HG03432 (cell line): Measurements from ENCODE around the gene GPRC5A.

Experiments used
- ATAC-seq: cut with Tn5 transposase; IDR thresholded peaks from one replicate; pipeline ENCODE4 v1.9.1; 2021; ENCODE audit warnings: mild to moderate bottlenecking, moderate library complexity; ENCODE audit not compliant: unreplicated experiment

GPRC5A gene

GRCh38 chr12:12909228-12909994 is 18.0 kb downstream of the GPRC5A start:
- peak; percentile 60 for ATAC-seq

GRCh38 chr12:12909995-12910420 is 18.6 kb downstream of the GPRC5A start:
- ATAC-seq: no peak

GRCh38 chr12:12912711-12913110 is 21.3 kb downstream of the GPRC5A start:
- no peak for ATAC-seq

- no peak for ATAC-seq
These were observed 24.3 kb downstream of the GPRC5A start for GRCh38 chr12:12915656-12916055.

DNA sequence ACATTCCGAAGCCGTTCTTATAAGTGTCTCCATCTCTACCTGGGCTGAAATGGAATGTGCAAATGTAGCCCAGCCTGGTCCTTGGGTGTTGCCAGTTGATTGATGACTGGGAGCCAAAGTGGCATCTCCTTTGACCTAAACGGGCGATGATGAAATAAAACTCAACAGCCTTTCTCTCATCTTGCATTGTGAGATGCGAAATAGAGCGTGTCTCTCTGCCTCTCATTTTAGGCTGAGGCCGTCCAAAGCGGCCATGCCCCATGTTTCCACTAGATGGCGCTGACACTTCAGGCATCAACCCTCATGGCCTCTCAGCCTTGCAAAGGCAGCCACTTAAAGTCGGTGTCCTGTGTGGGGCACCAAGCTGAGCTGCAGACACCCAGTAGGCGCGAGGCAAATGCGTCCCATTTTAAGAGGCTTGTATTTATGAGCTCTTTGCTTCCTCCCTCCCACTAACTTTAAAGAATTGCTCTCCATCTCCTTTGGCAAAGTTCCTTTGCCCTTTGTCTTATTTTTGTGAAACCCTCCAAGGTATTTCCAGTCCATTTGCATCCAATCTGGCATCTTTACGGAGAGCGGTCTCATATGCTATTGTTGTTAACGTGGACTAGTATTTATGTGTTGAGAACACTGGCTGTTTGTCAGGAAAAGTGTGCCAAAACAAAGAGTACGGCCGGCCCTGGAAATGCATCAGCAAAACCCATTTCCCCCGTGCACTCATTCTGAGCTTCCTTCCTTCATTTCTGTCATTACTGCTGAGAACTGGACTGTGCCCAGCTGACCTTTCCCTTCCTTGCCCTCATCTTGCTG is 25.0 kb downstream of the GPRC5A start:
- ATAC-seq: peak; percentile 89

DNA sequence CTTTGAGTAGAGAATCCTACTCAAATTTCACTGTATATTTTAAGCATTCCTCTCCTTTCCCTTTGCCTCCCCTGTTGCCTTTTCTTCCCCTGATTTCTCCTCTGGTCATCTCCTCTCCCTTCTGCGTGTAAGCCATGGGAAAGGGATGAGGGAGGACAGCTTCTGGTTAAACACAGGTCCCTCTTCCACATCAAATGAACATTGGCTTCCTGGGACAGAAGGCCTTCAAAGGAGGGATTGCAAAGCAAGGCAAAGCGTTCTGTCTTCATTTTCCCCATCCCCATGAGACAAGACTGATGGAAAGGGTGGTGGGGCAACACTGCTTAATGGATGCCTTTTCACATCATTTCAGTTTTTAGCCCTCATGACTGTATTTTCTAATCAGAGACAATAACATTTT is 26.2 kb downstream of the GPRC5A start:
- no peak for ATAC-seq

DNA sequence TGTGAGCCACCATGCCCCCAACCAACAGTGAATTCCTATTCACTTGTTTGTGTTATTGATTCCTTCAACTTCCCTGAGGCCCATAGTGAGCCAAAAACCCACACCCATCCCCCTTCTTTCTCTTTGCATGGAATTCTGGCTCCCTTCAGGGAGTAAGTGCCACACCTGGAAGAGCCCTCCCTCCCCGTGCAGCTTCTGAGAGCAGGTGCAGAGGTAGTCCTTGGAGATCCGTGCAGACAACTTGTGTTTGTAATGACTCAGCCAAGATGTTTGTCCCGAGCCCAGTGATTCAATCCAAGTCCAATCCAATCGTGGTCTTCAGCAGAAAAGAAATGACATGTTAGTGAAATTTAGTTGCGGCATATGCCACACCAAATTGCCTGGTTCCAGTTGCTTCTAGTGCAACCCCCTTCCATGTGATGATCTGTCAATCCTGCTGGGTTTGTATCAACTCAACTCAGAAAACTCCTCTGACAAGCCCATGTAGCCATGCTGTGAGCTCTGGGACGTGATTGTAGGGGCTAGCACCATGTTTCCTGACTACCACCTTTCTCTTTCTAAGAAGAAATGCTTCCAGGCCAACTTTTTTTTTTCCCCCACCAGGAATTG is 27.5 kb downstream of the GPRC5A start:
- ATAC-seq: no peak

- no peak for ATAC-seq
These were observed 28.5 kb downstream of the GPRC5A start for GRCh38 chr12:12919666-12920435.

GRCh38 chr12:12922191-12922616 is 30.8 kb downstream of the GPRC5A start:
- no peak for ATAC-seq

- no peak for ATAC-seq
These were observed 31.6 kb downstream of the GPRC5A start for GRCh38 chr12:12922978-12923377.

GRCh38 chr12:12924169-12924568 is 32.8 kb downstream of the GPRC5A start:
- ATAC-seq: no peak

- ATAC-seq: no peak
These were observed 34.0 kb downstream of the GPRC5A start for GRCh38 chr12:12925388-12925787.

DNA sequence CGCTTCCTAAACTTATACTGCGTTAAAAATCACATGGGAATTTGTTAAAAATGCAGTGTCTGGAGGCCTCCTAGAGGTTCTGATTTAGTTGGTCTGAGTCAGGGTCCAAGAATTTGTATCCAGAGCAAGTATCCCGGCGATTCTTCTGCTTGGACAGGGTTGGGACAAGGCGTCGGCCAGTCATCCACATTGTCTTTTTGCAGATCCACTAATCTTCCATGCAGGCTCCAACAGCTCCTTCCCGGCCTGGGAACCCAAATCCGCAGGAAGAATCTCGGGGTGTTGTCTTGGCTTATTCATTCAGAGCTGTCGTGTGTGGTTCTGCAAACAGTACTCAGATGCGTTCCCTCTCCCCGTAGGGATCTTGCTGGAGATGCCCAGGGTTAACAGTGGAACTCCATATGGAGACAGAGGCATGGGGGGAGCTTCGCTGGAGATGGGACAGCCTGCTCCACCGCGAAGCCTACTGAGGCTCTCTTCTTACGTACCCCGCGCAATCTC is 35.3 kb downstream of the GPRC5A start:
- ATAC-seq: no peak

DNA sequence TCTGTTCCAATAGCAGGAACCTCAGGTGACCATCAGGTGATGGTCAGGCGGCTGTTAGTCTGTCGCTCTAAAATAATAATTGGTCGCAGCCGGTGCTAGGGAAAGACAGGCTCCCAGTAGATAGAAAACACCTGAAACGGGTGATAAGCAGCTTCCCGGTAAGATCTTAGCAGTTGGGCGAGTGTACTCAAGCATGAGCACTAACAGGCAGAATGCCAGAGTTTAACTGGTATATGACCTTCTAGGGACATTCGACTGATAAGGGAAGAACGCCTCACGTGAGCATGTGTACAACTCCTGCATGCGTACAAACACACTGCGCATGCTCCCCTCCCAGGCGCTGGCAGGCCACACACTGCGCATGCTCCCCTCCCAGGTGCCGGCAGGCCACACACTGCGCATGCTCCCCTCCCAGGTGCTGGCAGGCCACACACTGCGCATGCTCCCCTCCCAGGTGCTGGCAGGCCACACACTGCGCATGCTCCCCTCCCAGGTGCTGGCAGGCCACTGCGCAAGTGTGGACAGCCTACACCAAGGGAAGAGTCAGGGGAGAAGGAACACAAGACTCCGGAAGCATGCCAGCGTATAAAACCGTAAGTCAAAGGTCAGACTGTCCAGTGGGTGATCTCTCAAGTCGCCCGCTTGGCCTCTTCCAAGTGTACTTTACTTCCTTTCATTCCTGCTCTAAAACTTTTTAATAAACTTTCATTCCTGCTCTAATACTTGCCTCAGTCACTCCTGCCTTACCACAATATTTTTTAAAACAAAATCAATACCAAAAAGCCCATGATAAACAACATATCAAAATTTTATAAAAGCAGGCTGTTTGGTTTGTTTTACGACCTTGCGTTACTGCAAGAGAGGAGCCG is 36.1 kb downstream of the GPRC5A start:
- ATAC-seq: no peak

DNA sequence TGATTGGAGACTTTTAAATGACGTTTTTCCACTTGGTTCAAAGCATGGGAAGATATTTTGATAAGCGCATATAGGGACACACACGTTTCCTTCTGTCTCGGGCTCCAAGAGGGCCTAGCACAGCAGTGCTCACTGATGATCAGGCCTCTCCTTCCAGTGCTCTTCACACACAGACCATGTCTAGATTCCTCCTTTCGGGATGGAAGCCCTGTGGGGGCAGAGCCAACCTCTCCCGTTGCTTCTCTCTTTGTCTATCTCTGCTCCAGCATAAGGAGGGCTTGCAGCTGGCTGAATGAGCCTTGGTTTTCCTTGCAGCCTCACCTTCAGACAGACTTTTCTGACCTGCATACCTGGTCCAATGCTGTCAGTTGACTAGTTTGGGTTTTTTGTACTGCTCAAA is 38.3 kb downstream of the GPRC5A start:
- no peak for ATAC-seq

DNA sequence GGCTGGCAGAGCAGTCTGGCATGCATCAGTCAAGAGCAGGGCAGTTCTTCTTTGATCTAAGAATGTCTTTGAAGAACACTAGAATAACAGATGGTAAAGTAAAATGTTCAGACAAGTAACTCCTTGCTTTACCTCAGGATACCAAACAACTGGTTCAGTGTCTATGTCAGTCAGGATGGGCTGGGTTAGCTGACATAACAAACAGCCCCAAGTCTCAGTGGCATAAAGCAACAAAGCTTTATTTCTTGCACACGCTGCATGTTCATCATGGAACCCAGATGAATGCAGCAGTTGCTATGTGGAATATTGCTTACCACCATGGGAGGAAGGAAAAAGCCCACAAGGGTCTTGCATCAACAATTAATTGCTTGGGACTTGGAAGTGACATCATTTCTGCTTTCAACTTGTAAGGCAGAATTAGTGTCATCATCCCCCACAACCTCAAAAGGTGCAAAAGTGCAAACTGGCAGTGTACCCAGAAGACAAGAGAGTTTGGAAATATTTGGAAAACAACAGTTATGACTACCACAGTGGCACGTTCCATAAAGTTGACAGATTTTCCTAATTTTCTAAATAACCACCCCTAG is 39.4 kb downstream of the GPRC5A start:
- ATAC-seq: no peak

- no peak for ATAC-seq
These were observed 42.4 kb downstream of the GPRC5A start for GRCh38 chr12:12933742-12934141.

DNA sequence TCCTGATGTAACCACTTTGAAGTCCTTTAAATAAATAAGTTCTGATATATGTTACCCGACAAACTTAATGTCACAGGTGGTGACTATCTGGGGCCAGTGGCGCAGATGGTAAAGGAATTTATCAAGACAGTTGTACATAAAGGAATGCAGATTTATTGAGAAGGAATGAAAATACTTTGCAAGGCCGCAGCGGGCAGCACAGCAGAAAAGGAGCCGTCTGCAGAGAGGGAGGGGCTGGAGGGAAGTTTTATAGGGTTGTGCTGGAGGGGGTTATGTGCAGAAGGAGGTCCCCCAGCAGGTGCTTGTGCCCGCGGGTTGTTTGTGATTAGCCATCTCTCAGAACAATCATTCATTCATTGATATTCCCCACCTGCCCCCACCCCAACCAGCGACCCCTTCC is 43.2 kb downstream of the GPRC5A start:
- no peak for ATAC-seq

DNA sequence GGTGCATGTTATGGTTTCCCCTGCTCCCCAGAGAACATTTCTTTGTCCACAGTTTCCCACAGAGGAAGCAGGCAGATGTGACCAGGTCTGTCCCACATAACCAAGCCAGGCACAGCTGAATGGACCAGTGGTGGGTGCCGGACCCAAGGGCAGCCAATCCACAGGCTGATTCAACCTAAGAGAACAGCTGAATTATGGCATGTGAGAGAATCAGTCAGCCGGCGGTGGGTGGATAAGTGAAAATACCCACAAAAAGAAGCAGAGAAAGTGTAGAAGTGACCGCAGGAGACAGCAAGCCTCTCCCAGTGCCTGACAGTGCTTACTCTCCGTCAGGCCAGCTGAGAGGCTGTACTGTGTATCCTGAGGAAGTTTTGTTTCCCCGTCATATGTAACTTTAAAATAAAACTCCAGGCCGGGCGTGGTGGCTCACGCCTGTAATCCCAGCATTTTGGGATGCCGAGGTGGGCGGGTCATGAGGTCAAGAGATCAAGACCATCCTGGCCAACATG is 45.7 kb downstream of the GPRC5A start:
- ATAC-seq: no peak
